MM.1S (cell line): Measurements from ENCODE around the gene CELA2B.
"Not testable (repeated sequence)": the region's sequence is repeated elsewhere in the genome, so short reads cannot be mapped to it uniquely, and the experiment has no call there.

ENCODE experiments used
- DNase-seq: peaks from one replicate; pipeline ENCODE4 v3.0.0-alpha.2; 2015
- H2AFZ ChIP-seq: fragments of 300-600 bp; sonication (generic); 2 replicates; pipeline ENCODE4 v1.6.0; 2016; ENCODE audit warnings: antibody characterized with exemption, low read length
- H3F3A ChIP-seq: fragments of 300-600 bp; sonication (generic); 2 replicates; pipeline ENCODE4 v1.6.1; 2016; ENCODE audit warnings: mild to moderate bottlenecking, antibody characterized with exemption, low read length, moderate library complexity, mixed read lengths; ENCODE audit not compliant: insufficient read depth
- H3K27ac ChIP-seq: fragments of 300-600 bp; sonication (generic); 2 replicates; pipeline ENCODE4 v1.5.1; 2016; ENCODE audit warnings: mild to moderate bottlenecking, low read length
- H3K27me3 ChIP-seq: fragments of 300-600 bp; sonication (generic); replicated peaks from 2 replicates; pipeline ENCODE4 v1.6.0; 2016; ENCODE audit warnings: low read length; ENCODE audit not compliant: insufficient read depth
- H3K36me3 ChIP-seq: fragments of 300-600 bp; sonication (generic); replicated peaks from 2 replicates; pipeline ENCODE4 v1.6.1; 2016; ENCODE audit warnings: mild to moderate bottlenecking, low read length, mixed read lengths; ENCODE audit not compliant: insufficient read depth
- H3K4me1 ChIP-seq: fragments of 300-600 bp; sonication (generic); 2 replicates; pipeline ENCODE4 v1.6.1; 2016; ENCODE audit warnings: low read length, mixed read lengths
- H3K4me2 ChIP-seq: fragments of 300-600 bp; sonication (generic); 2 replicates; pipeline ENCODE4 v1.6.0; 2016; ENCODE audit warnings: low read depth, low read length
- H3K4me3 ChIP-seq: fragments of 300-600 bp; sonication (generic); 2 replicates; pipeline ENCODE4 v1.5.1; 2016; ENCODE audit warnings: low read length, mixed read lengths
- H3K79me2 ChIP-seq: fragments of 300-600 bp; sonication (generic); 2 replicates; pipeline ENCODE4 v1.6.1; 2016; ENCODE audit warnings: mixed run types, low read length, mixed read lengths
- H3K9ac ChIP-seq: fragments of 300-600 bp; sonication (generic); 2 replicates; pipeline ENCODE4 v1.6.1; 2016; ENCODE audit warnings: low read length, mixed read lengths
- H3K9me2 ChIP-seq: fragments of 300-600 bp; sonication (generic); replicated peaks from 2 replicates; pipeline ENCODE4 v1.6.1; 2016; ENCODE audit warnings: mild to moderate bottlenecking, low read length, mixed read lengths; ENCODE audit not compliant: insufficient read depth
- H3K9me3 ChIP-seq: fragments of 300-600 bp; sonication (generic); replicated peaks from 2 replicates; pipeline ENCODE4 v1.6.1; 2016; ENCODE audit warnings: mild to moderate bottlenecking, low read length, mixed read lengths; ENCODE audit not compliant: insufficient read depth
- H4K20me1 ChIP-seq: fragments of 300-600 bp; sonication (generic); 2 replicates; pipeline ENCODE4 v1.6.1; 2016; ENCODE audit warnings: mild to moderate bottlenecking, low read length, moderate library complexity, mixed read lengths; ENCODE audit not compliant: insufficient read depth
- CTCF ChIP-seq: fragments of 300-600 bp; sonication (generic); IDR thresholded peaks from 2 replicates; pipeline ENCODE4 v1.5.1; 2016; ENCODE audit warnings: antibody characterized with exemption, low read length, mixed read lengths
- EZH2 ChIP-seq: fragments of 300-600 bp; sonication (generic); optimal IDR thresholded peaks from 2 replicates; pipeline ENCODE3; 2017; ENCODE audit warnings: low read depth, mild to moderate bottlenecking, antibody characterized with exemption, low read length, mixed read lengths
- EZH2phosphoT487 ChIP-seq: fragments of 300-600 bp; sonication (generic); IDR thresholded peaks from 2 replicates; pipeline ENCODE4 v1.6.1; 2018; ENCODE audit warnings: antibody characterized with exemption, low read length

The CELA2B gene

GRCh38 chr1:15483971-15484370 lies 8.1 kb downstream of the CELA2B start:
- Histone ChIP-seq H3K4me2 (no peak overlapping the region), H3K27ac (no peak overlapping the region), H3K9ac (no peak overlapping the region), H4K20me1 (no peaks in the 10 kb centered on the region), H3K9me2 (no peaks in the 10 kb centered on the region), H3K79me2 (no peaks in the 10 kb centered on the region), H2AFZ (no peak overlapping the region), H3F3A (no peaks in the 10 kb centered on the region), H3K4me1 (no peaks in the 10 kb centered on the region), H3K4me3 (no peak overlapping the region), H3K27me3 (no peaks in the 10 kb centered on the region), H3K9me3 (no peaks in the 10 kb centered on the region), H3K36me3 (no peaks in the 10 kb centered on the region)
- TF ChIP-seq CTCF (no peak), EZH2phosphoT487 (no peak), EZH2 (no peak)
- no peak for DNase-seq

- H3K9me2 ChIP-seq, DNase-seq, H3K9ac ChIP-seq, H3K9me3 ChIP-seq, H3K4me2 ChIP-seq, H3K27ac ChIP-seq, H3K79me2 ChIP-seq, H3K4me1 ChIP-seq, H3K4me3 ChIP-seq, H3K27me3 ChIP-seq, H3K36me3 ChIP-seq, H2AFZ ChIP-seq, H4K20me1 ChIP-seq, H3F3A ChIP-seq: not testable (repeated sequence)
Observed at GRCh38 chr1:15484443-15484842, 8.5 kb downstream of the CELA2B start.

GRCh38 chr1:15485636-15486035 lies 9.7 kb downstream of the CELA2B start:
- TF ChIP-seq EZH2 (no peak), CTCF (no peak), EZH2phosphoT487 (no peak)
- H3K9me3 ChIP-seq: no peaks in the 10 kb centered on the region
- no peaks in the 10 kb centered on the region for H3F3A ChIP-seq
- no peak for DNase-seq
- no peaks in the 10 kb centered on the region for H3K79me2 ChIP-seq
- no peak overlapping the region for H3K9ac ChIP-seq
- no peaks in the 10 kb centered on the region for H3K9me2 ChIP-seq
- H3K4me2 ChIP-seq: no peak overlapping the region
- H3K27ac ChIP-seq: no peak overlapping the region
- no peaks in the 10 kb centered on the region for H3K27me3 ChIP-seq
- no peak overlapping the region for H3K4me3 ChIP-seq
- H3K36me3 ChIP-seq: no peaks in the 10 kb centered on the region
- no peaks in the 10 kb centered on the region for H3K4me1 ChIP-seq
- H4K20me1 ChIP-seq: no peaks in the 10 kb centered on the region
- no peak overlapping the region for H2AFZ ChIP-seq

- H2AFZ ChIP-seq, H4K20me1 ChIP-seq, H3K27ac ChIP-seq, H3K9ac ChIP-seq, H3K36me3 ChIP-seq, H3F3A ChIP-seq, H3K4me2 ChIP-seq, H3K4me1 ChIP-seq, H3K9me2 ChIP-seq, DNase-seq, H3K4me3 ChIP-seq, H3K79me2 ChIP-seq, H3K9me3 ChIP-seq, H3K27me3 ChIP-seq: not testable (repeated sequence)
Observed at GRCh38 chr1:15486844-15487610, 11.1 kb downstream of the CELA2B start.
